H1 (cell line): Measurements from ENCODE around the gene RNF130. TPM values are rescaled to one million over a fixed set of nuclear protein-coding genes. Genes with fewer than 3 reads are reported as not detected.
A peak's percentile ranks its signal among the peaks of the same experiment; 100 is the strongest.
"Not testable (repeated sequence)": the region's sequence is repeated elsewhere in the genome, so short reads cannot be mapped to it uniquely, and the experiment has no call there.

Experiments
- CTCF ChIA-PET: fragments of 300-600 bp; sonication (Branson Sonifier 250); formaldehyde crosslinking; loops from one replicate; lab custom pipeline; 2021; ENCODE audit not compliant: partially characterized antibody; lab: Charles Lee
- POLR2A ChIA-PET: fragments of 300-600 bp; sonication (Branson Sonifier 250); formaldehyde crosslinking; loops from one replicate; lab custom pipeline; 2021; ENCODE audit warnings: inconsistent platforms; ENCODE audit not compliant: partially characterized antibody; lab: Charles Lee
- DNase-seq, 2 experiments: peaks; one replicate each; pipeline versions ENCODE4 v3.0.0 to v3.0.0-alpha.2; 2010 to 2022; ENCODE audit warnings: low spot score in 2 of 2, low read depth in 1 of 2, mixed read lengths in 1 of 2
- FAIRE-seq: peaks from 2 replicates; lab custom pipeline; 2011; peaks lifted over from hg19 to GRCh38; lab: Jason Lieb, UNC
- H2AFZ ChIP-seq: 2 replicates; pipeline ENCODE4 v1.8.1; 2012; ENCODE audit warnings: low read length, inconsistent platforms
- H2AK5ac ChIP-seq: 2 replicates; pipeline ENCODE4 v1.6.1; 2013; ENCODE audit warnings: low read depth, low read length
- H2BK120ac ChIP-seq: replicated peaks from 2 replicates; pipeline ENCODE3; 2013; ENCODE audit warnings: low read depth, low read length, inconsistent platforms
- H2BK12ac ChIP-seq: 2 replicates; pipeline ENCODE4 v1.6.1; 2013; ENCODE audit warnings: low read depth, low read length
- H2BK15ac ChIP-seq: 2 replicates; pipeline ENCODE4 v1.6.1; 2013; ENCODE audit warnings: low read length
- H2BK20ac ChIP-seq: 2 replicates; pipeline ENCODE4 v1.6.1; 2013; ENCODE audit warnings: low read length
- H2BK5ac ChIP-seq: 2 replicates; pipeline ENCODE4 v1.6.1; 2013; ENCODE audit warnings: low read depth, low read length
- H3K14ac ChIP-seq: 2 replicates; pipeline ENCODE4 v1.6.1; 2013; ENCODE audit warnings: inconsistent platforms; ENCODE audit not compliant: insufficient read length
- H3K18ac ChIP-seq: 2 replicates; pipeline ENCODE4 v1.6.1; 2013; ENCODE audit warnings: low read length; ENCODE audit errors: extremely low read depth
- H3K23ac ChIP-seq: 2 replicates; pipeline ENCODE4 v1.6.1; 2013; ENCODE audit warnings: inconsistent platforms; ENCODE audit not compliant: insufficient read length
- H3K23me2 ChIP-seq: 2 replicates; pipeline ENCODE4 v1.6.1; 2013; ENCODE audit warnings: low read depth, low read length
- H3K27ac ChIP-seq: 2 replicates; pipeline ENCODE4 v1.6.1; 2011; ENCODE audit warnings: low read depth, low read length, inconsistent platforms
- H3K27me3 ChIP-seq, 4 experiments: replicated peaks in 1 of 4; 1 replicate in 1 of 4; 2 replicates in 3 of 4; pipeline versions ENCODE4 v1.6.1 to v1.8.1; 2011 to 2013; ENCODE audit warnings: low read length in 3 of 4, mild to moderate bottlenecking in 3 of 4, inconsistent platforms in 2 of 4, mixed read lengths in 2 of 4, moderate library complexity in 1 of 4; ENCODE audit not compliant: control insufficient read depth in 3 of 4, insufficient read depth in 3 of 4; ENCODE audit errors: extremely low read depth in 1 of 4
- H3K36me3 ChIP-seq, 4 experiments: 2 replicates each; pipeline versions ENCODE4 v1.6.1 to v1.8.1; 2011 to 2013; ENCODE audit warnings: mild to moderate bottlenecking in 4 of 4, low read length in 3 of 4, moderate library complexity in 2 of 4, control low read depth in 1 of 4, inconsistent platforms in 1 of 4; ENCODE audit not compliant: insufficient read depth in 4 of 4, control insufficient read depth in 2 of 4
- H3K4ac ChIP-seq: replicated peaks from 2 replicates; pipeline ENCODE3; 2013; ENCODE audit warnings: low read length, low read depth, mixed read lengths, inconsistent platforms; ENCODE audit not compliant: insufficient read length
- H3K4me1 ChIP-seq, 4 experiments: replicated peaks in 1 of 4; 1 replicate in 1 of 4; 2 replicates in 3 of 4; pipeline versions ENCODE4 v1.6.1 to v1.8.1; 2011 to 2013; ENCODE audit warnings: low read length in 3 of 4, inconsistent platforms in 2 of 4, mixed read lengths in 1 of 4; ENCODE audit not compliant: insufficient read depth in 4 of 4, control insufficient read depth in 3 of 4
- H3K4me2 ChIP-seq, 2 experiments: 2 replicates each; pipeline versions ENCODE4 v1.6.1 to v1.8.1; 2011 to 2013; ENCODE audit warnings: low read depth in 2 of 2, low read length in 2 of 2, control low read depth in 1 of 2, inconsistent platforms in 1 of 2, mild to moderate bottlenecking in 1 of 2; ENCODE audit not compliant: insufficient read depth in 1 of 2
- H3K4me3 ChIP-seq, 4 experiments: fragments of 200-600, 300-600 bp in 1 of 4; sonication (generic), shearing (Covaris generic), sonication (Bioruptor Twin) in 1 of 4; 2 replicates each; pipeline versions ENCODE4 v1.5.1 to v1.8.1; 2011 to 2016; ENCODE audit warnings: low read length in 4 of 4, low read depth in 3 of 4, control low read depth in 2 of 4, inconsistent platforms in 2 of 4, mild to moderate bottlenecking in 2 of 4, mixed read lengths in 1 of 4, moderate library complexity in 1 of 4; ENCODE audit not compliant: insufficient read depth in 2 of 4; ENCODE audit errors: extremely low read depth in 1 of 4
- H3K56ac ChIP-seq: replicated peaks from 2 replicates; pipeline ENCODE3; 2013; ENCODE audit warnings: low read depth, mild to moderate bottlenecking, mixed read lengths, low read length, inconsistent platforms; ENCODE audit not compliant: insufficient read length
- H3K79me1 ChIP-seq: 2 replicates; pipeline ENCODE4 v1.6.1; 2013; ENCODE audit warnings: low read depth, low read length, control low read depth
- H3K79me2 ChIP-seq, 2 experiments: 2 replicates each; pipeline versions ENCODE4 v1.6.1 to v1.8.1; 2012 to 2013; ENCODE audit warnings: low read length in 2 of 2, mild to moderate bottlenecking in 2 of 2, inconsistent platforms in 1 of 2; ENCODE audit not compliant: insufficient read depth in 2 of 2, control insufficient read depth in 1 of 2
- H3K9ac ChIP-seq, 4 experiments: replicated peaks in 1 of 4; 1 replicate in 1 of 4; 2 replicates in 3 of 4; pipeline versions ENCODE4 v1.6.1 to v1.8.1; 2011 to 2013; ENCODE audit warnings: low read depth in 3 of 4, low read length in 3 of 4, control low read depth in 2 of 4, mild to moderate bottlenecking in 2 of 4, moderate library complexity in 2 of 4, inconsistent platforms in 1 of 4; ENCODE audit errors: extremely low read depth in 1 of 4
- H3K9me3 ChIP-seq, 2 experiments: 2 replicates each; pipeline versions ENCODE4 v1.6.1 to v1.8.1; 2012 to 2013; ENCODE audit warnings: mild to moderate bottlenecking in 2 of 2, moderate library complexity in 2 of 2, control low read depth in 1 of 2, inconsistent platforms in 1 of 2, low read depth in 1 of 2, low read length in 1 of 2, mixed read lengths in 1 of 2; ENCODE audit not compliant: insufficient read depth in 2 of 2
- H4K20me1 ChIP-seq, 2 experiments: replicated peaks in 1 of 2; 2 replicates each; pipeline versions ENCODE3 to v1.8.1; 2011 to 2013; ENCODE audit warnings: inconsistent platforms in 2 of 2, low read length in 2 of 2, mild to moderate bottlenecking in 1 of 2; ENCODE audit not compliant: insufficient read depth in 2 of 2, control insufficient read depth in 1 of 2
- H4K5ac ChIP-seq: 2 replicates; pipeline ENCODE4 v1.6.1; 2013; ENCODE audit warnings: low read length, low read depth, mixed read lengths, inconsistent platforms; ENCODE audit not compliant: insufficient read length
- H4K8ac ChIP-seq: 2 replicates; pipeline ENCODE4 v1.8.0; 2013; ENCODE audit warnings: mild to moderate bottlenecking, moderate library complexity, low read length, inconsistent platforms; ENCODE audit not compliant: insufficient read depth; ENCODE audit errors: extremely low read depth
- H4K91ac ChIP-seq: replicated peaks from 2 replicates; pipeline ENCODE3; 2013; ENCODE audit warnings: low read length, mixed read lengths, inconsistent platforms; ENCODE audit not compliant: insufficient read length
- YY1 ChIP-seq: IDR thresholded peaks from 2 replicates; pipeline ENCODE4 v1.6.1; 2011; ENCODE audit warnings: low read depth, mild to moderate bottlenecking, low read length
- WGBS, 2 experiments: shearing (Covaris generic) in 1 of 2; methylation state at CpG; one replicate each; pipeline versions ENCODE4 v1.1.6 to v1.1.7; 2013 to 2015; ENCODE audit warnings: low lambda C conversion rate in 2 of 2, mixed read lengths in 2 of 2, inconsistent platforms in 1 of 2, low coverage in 1 of 2, missing lambda C conversion rate in 1 of 2; ENCODE audit not compliant: insufficient replicate concordance in 2 of 2, insufficient coverage in 1 of 2, insufficient read length in 1 of 2; ENCODE audit errors: extremely low coverage in 1 of 2, missing lambda C conversion rate in 1 of 2; 5-methylcytosine and 5-hydroxymethylcytosine counted together
- polyA plus RNA-seq, 7 experiments: library from polyadenylated mRNA; depleted of rRNA in 3 of 7; stranded (reverse) in 5 of 7; unstranded in 2 of 7; fragments of >200 nt in 5 of 7; fragments of 200-250 nt in 2 of 7; gene quantifications; 1 replicate in 5 of 7; 2 replicates in 1 of 7; 4 replicates in 1 of 7; pipeline versions ENCODE4 v1.2.1 to v1.2.3, GENCODE V29; 2011 to 2013; ENCODE audit warnings: missing spikeins in 2 of 7, mixed read lengths in 2 of 7
- total RNA-seq: library from RNA; stranded (reverse); fragmentation: NEBNext Ultra II Directional; extraction: Animal tissue kit (Norgen Biotek cat#: 25700); gene quantifications from 2 replicates; pipeline ENCODE4 v1.2.1, GENCODE V29; 2021

RNF130 gene
- total and polyA plus RNA-seq, 2 of the 8 experiments (the other 6 are each of a cell fraction or from before 2014, with no cell fraction given), result 65.1 to 70.0 TPM

DNA sequence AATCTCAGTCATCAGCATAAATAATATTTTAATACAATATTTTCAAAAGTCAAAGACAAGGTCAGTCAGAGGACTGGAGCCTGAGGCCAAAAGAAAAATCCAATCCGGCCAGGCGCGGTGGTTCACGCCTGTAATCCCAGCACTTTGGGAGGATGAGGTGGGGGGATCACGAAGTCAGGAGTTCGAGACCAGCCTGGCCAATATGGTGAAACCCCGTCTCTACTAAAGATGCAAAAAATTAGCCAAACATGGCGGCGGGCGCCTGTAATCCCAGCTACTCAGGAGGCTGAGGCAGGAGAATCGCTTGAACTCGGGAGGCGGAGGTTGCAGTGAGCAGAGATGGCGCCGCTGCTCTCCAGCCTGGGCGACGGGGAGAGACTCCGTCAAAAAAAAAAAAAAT lies 18.1 kb upstream of the RNF130 start:
- H4K91ac ChIP-seq, H3K36me3 ChIP-seq, H3K9me3 ChIP-seq, H3K9ac ChIP-seq, H3K79me1 ChIP-seq, H3K23me2 ChIP-seq, H3K4ac ChIP-seq, H2AFZ ChIP-seq, H2BK12ac ChIP-seq, H3K14ac ChIP-seq, H3K56ac ChIP-seq, H2BK20ac ChIP-seq, H2BK15ac ChIP-seq, H3K18ac ChIP-seq, H4K20me1 ChIP-seq, H3K23ac ChIP-seq, H2BK120ac ChIP-seq, DNase-seq, H2BK5ac ChIP-seq, H3K27me3 ChIP-seq, H3K79me2 ChIP-seq, FAIRE-seq, H2AK5ac ChIP-seq: not testable (repeated sequence)
- ChIA-PET CTCF (interaction anchor here (0.6 to 3.1 kb wide), 12 partner anchors 10 to 1481 kb away, joined by 3 to 15 read pairs (median 3); no protein-coding TSS in a partner anchor), POLR2A (interaction anchor here (1.4 to 3.9 kb wide), 3 partner anchors 8 to 41 kb away, joined by 3 to 25 read pairs (median 9); partner anchors contain the start of gene RNF130)
- Histone ChIP-seq H3K4me1 (peaks cover 6 to 19% (median 13%) of the 10 kb centered on the region in 4 experiments), H4K5ac (peak overlapping the region; percentile 20), H4K8ac (0 out of 2 replicates have a peak overlapping the region, but pooled peaks have one; percentile 95), H3K4me2 (peak overlapping the region; percentile 42 to 80; a peak in 3 of 4 replicates), H3K27ac (peak overlapping the region; percentile 84; the same call in 1 of the 2 replicates), H3K4me3 (peak overlapping the region; percentile 13 to 62 (median 24); a peak in 6 of 8 replicates)
- 54% methylated on average over 18 of the region's 18 CpGs; no CpG with 5 or more reads in 1 of the 2 experiments for WGBS, 2 experiments
- peak; percentile 22; the same call in 1 of the 2 replicates for TF ChIP-seq YY1
